T-helper 1 cell treated with Interleukin-12 subunit alpha and Interleukin-12 subunit beta and Interleukin-4 antibody, amounts not matched to agents 30 ng/mL and 1 ng/mL, for 36 hours (primary cell): Measurements from ENCODE around the gene CORO2A. TPM values are rescaled to one million over a fixed set of nuclear protein-coding genes. Genes with fewer than 3 reads are reported as not detected.

Source experiments
- intact Hi-C: fragments of 100-400 bp; cut with micrococcal nuclease; formaldehyde crosslinking; loops from one replicate; pipeline ENCODE4 v1.15.1; 2024
- total RNA-seq: library from RNA; stranded (reverse); gene quantifications from 2 replicates; pipeline ENCODE4 v1.2.3, GENCODE V29; 2022

CORO2A gene, protein sequence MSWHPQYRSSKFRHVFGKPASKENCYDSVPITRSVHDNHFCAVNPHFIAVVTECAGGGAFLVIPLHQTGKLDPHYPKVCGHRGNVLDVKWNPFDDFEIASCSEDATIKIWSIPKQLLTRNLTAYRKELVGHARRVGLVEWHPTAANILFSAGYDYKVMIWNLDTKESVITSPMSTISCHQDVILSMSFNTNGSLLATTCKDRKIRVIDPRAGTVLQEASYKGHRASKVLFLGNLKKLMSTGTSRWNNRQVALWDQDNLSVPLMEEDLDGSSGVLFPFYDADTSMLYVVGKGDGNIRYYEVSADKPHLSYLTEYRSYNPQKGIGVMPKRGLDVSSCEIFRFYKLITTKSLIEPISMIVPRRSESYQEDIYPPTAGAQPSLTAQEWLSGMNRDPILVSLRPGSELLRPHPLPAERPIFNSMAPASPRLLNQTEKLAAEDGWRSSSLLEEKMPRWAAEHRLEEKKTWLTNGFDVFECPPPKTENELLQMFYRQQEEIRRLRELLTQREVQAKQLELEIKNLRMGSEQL
- total RNA-seq, result 3.8 and 3.9 TPM in 2 replicates

DNA sequence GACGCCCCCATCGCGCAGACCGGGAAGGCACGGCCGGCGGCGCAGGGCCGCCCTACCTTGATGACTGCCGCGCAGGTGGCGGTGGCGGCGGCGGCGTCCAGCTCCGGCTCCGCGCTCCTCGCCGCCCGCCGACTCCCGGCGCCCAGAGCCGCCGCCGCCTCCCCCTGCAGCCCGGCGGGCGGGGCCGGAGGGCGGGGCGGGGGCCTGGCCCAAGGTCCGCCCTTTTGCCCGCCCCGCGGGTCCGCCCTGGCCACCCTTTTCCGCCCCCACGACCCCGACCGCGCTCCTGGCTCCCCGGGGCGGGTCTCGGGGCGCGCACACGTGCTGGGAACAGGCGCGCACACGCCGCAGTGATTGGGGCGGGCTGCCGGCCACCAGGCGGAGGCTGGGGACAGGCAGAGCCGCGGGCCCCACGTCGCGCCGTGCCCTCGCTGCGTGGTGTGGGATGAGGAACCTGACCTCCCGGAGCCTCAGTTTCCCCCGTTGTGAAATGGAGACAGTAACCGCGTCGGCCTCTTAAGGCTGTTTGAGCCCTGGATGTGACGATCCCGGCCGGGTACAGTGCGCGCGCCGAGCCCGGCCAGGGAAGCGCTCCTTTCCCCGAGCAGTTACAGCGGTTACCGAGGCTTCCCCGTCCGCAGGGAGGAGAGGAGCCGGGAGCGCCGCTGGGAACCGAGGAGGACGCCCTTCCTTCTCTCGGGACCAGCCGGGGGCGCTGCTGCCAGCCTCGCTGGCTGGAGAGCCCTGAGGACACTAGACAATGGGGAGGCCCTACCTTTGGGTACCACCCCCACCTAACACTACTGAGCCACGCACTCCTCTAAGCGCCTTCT, at the start of gene CORO2A:
Gene CORO2A (minus strand): TSS at position 135 of the 833 bp plus-strand sequence. CDS start 34,977 bp downstream, outside the sequence.
- intact Hi-C loops, result loop anchor here (1.0 kb wide), 6 partner anchors 64 to 269 kb away; partner anchors contain the start of gene NANS

DNA sequence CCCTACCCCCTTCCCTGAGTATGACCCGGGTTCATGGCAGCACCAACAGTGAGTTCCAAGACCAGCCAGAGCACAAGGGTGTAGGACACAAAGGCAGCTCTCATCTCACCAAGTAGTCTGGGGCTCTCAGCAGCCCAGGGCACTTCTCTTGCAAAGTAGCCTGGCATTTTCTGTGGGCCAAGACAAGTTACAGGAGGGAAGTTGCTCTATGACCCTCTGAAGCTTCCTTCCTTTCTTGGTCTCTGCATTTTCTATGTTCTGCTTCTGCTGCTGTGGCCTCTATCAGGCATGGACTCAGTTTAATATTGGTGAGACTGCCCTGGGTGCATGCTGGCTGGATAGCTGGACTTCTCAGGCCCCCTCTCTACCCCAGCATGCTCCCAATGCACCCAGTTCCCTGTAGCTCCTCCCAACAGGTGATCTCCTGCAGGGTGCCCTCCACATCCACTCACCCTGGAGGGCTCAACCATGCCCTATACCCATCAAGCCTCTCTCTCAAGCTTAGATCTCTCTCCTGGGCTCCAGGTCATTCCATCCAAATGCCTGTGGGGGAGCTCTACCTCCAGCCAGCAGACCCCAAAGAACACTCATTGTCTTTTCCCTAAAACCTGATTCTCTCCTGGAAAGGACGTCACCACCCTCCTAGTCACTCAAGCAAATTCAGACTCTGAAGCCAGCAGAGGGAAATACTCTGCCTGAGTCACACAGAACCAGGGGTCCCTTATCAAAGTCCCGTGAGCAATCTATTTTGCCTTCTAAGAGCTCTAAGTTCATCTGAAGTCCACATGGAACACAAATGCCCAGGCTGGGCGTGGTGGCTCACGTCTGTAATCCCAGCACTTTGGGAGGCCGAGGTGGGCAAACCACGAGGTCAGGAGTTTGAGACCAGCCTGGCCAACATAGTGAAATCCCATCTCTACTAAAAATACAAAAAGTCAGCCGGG, 49.2 kb upstream of the CORO2A start:
- intact Hi-C loops, result no loop called here

DNA sequence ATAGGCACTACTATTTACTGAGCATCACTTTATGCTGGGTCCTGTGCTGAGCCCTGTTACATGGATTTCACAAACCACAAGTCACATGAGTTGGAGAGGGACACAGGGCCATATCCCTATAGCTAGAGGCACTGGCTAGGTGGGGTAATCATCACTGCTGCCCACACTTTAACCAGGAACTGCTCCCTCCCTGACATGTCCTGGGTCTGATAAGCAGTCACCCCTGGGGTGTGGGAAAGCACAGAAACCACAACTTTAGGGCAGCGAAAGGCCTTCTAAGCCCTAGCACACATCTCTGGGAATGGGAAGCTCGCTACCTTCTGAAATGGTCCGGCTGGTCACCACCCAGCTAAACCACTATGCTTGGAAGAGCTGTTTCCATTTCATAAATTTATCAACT, 48.0 kb upstream of the CORO2A start:
- intact Hi-C loops, result no loop called here

DNA sequence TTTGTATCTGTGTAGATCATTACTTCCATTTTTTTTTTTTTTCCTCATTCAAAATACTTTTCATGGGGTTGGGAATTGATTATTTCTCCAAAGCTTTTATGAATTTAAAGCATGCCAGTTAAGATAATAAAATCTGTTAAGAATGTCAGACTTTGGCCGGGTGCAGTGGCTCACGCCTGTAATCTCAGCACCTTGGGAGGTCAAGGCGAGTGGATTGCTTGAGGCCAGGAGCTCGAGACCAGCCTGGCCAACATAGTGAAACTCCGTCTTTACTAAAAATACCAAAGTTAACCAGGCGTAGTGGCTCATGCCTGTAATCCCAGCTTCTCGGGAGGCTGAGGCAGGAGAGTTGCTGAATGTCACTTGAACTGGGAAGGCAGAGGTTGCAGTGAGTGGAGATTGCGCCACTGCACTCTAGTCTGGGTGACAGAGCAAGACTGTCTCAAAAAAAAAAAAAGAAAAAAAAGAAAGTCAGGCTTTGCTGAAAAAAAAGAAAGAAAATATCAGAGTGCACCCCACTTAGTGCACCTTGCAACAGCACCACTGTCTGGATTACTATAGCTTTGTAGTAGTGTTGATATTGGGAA, 44.6 kb upstream of the CORO2A start:
- intact Hi-C loops, result no loop called here

DNA sequence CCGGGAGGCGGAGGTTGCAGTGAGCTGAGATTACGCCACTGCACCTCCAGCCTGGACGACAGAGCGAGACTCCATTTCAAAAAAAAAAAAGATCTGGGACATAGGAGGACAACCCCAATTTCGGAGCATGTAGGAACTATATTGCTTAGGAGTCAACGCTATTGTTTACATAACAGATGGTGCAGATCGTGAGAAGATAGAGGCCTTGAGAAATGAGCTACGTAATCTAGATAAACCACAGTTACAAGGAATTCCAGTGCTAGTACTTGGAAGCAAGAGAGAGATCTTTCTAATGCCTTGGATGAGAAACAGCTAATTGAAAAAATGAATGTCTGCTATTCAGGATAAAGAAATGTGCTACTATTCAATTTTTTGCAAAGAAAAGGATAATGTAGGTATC, 42.7 kb upstream of the CORO2A start:
- intact Hi-C loops, result no loop called here

DNA sequence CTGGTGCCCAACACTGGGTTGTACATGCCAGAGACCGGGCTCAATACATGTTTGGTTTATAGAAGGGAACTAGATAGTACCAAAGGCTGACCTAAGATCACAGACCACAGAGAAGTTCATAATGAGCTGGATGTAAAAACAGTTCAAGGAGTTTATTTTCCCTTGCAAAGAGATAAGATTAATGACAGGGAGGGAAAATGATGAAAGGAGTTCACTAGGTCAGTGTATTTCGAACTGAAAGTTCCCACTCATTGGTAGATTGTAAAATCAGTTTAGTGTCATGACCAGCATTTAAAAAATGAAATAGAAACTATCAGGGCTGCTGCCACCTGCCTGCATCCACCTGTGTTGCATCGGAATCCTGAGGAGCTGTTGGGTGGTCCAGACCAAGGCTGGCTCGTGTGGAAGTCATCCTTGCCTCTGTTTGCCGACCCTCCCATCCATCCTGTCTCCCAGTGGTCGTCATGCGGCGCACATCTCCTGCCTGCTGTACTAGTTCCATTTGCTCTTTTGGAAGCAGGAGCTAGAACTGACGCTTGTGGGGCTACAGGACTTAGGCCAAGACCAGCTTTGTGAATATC, 41.9 kb upstream of the CORO2A start:
- intact Hi-C loops, result no loop called here

DNA sequence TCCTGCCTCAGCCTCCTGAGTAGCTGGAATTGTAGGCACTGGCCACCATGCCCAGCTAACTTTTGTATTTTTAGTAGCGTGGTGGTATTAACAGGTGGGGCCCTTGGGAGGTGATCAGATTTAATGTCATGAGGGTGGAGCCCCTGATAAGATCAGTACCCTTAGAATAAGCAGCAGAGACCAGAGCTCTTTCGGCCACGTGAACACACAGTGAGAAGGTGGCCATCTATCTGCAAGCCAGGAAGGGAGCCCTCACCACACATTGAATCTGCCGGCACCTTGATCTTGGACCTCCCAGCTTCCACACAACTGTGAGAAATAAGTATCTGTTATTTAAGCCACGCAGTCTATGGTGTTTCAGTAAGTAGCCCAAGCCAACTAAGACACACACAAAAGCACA, 40.5 kb upstream of the CORO2A start:
- intact Hi-C loops, result no loop called here

DNA sequence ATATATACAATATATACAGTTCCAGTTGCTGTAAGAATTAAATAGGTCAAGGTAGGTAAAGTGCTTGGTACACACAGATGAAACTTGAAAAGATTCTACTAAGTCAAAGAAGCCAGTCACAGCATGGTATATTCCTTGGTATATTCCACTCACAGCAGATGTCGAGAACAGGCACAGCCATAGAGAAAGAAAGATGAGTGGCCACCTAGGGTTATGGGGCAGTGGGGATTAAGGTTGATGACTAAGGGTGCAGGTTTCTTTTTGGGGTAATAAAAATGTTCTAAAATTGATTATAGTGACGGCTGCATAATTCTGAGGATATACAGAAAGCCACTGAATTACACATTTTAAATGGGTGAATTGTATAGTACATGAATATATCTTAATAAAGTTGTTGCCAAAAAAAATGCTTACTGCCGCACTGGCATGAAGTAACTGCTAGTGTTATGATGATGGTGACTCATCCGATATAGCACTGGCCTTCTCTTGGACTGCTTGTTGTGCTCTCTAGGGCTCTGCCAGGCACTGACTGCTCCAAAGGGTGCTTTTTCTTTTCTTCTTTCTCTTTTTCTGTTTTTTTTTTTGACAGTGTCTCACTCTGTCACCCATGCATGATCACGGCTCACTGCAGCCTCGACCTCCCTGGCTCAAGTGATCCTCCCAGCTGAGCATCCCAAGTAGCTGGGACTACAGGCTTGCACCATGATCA, 39.5 kb upstream of the CORO2A start:
- intact Hi-C loops, result no loop called here

DNA sequence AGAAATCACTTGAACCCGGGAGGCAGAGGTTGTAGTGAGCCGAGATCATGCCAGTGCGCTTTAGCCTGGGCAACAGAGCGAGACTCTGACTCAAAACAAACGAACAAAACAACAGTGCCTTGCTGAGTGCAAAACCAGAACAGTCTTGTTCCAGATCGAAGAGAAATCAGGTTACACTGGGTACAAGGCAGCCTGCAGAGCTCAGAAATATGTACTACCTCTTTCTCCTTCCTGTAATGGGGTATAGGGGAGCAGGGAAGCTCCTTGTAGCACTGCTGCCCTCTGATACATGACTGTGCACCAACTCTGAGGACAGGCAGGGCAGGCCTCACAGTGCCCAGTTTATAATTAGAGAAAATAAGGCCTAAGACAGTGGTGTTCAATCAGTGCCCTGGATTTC, 38.4 kb upstream of the CORO2A start:
- intact Hi-C loops, result no loop called here

DNA sequence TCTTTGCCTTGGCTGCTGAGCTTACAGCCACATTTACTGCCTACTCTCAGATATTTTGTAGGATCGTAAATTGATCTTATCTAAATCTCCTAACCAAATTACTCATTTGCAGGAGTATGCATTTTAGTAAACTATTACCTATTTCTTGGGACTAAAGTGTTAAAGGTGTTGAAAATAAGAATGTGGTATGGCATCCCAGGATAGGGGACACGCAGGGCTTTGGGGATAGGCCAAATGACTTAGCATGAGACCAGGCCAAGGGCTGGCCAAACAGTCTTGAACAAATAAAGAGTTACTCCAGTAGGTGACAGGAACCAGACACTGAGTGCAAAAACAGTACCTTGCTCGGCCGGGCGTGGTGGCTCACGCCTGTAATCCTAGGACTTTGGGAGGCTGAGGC, 37.9 kb upstream of the CORO2A start:
- intact Hi-C loops, result no loop called here

DNA sequence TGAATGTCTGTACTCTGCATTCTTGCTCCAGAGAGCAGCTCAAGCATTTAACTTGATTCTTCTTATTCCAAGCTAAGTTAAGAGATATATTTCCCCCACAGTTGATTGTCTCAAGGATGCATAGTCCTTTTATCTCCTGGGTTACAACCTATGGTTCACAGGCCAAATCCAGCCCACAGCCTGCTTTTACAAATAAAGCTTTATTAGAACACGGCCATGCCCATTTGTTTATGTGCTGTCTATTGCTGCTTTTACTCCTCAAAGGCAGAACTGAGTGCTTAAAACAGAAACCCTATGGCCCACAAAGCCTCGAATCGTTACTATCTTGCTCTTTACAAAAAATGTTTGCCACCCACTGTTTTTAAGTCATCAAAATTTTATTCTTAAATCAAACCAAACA, 37.2 kb upstream of the CORO2A start:
- intact Hi-C loops, result no loop called here

DNA sequence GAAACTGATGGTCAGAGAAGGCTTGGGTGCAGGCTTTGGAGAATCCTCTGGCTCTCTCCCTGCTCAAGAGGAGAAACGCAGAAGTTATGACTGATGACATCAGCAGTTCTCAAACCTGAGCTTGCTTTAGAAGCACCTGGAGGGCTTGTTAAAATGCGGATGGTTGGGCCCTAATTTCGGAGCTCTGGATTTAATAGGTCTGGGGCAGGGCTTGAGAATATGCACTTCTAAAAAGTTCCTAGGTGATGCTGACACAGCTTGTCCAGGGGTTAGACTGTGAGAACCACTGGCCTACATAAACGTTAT, 36.6 kb upstream of the CORO2A start:
- intact Hi-C loops, result no loop called here

DNA sequence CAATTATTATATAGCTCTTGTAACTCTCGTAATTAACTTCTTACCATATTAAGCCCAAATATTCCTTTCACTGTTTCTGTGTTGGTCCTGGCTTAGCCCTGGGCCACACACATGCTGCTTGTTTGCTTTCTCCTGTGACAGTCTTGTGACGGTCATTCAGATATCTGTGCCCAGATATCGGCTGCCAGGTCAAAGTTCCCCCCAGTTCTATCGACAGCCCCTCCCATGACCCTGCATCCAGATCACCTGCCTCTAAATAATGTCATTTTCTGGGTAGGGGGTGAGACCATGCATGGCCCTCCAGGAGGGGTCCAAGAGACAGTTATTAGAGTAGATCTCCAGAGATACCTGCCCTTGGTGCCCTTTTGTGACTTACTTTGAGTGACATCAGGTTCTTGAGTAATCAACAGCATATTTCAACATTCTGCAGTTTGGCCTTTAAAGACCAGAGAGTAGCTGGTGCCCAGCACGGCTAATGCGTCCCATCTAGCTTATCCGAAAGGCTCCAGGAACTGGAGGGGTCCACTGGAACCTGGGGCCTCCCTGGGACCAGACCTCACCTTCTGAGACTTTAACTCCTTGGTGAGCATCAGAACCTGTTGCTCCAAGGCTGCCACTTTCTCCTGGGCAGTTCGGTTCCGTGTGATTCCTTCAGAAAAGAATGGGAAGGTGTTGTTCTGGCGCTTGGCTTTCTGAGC, 36.1 kb upstream of the CORO2A start:
- intact Hi-C loops, result no loop called here

DNA sequence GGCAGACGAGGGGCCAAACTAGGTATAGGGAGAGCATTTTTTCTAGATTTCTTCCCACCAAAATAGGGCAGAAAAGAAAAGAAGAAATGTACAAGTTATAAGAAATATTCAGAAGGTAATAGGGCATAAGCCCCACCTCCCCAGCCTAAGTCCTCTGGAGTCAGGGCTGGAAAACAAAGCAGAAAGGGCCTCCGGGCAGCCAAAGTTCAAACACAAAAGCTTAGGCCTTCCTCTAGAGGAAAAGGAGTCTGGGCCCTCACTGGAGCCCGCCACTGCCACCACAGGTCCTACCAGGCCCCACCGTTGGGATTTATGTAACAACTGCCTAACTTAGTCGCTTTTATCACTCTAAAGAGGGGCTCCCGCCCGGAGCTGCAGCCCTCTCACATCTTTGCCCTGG, 35.4 kb upstream of the CORO2A start:
- intact Hi-C loops, result no loop called here

DNA sequence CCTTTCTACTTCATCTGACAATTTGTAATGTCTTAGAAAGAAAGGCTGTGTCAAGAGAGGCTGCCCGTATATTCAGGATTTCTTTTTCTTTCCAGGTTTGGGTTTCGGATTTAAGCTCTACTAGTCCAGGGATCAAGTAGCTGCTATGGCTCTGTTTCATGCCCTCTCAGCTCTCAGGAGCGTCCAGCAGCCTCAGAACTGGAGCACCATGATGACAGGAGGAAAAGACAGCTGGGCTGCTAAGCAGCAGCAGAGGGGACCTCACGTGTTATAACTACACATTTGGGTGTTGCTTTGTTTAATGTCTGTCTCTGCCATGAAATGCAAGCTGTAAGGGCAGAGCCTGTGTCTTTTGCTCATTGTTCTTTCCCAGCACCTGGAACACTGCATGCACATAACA, 34.5 kb upstream of the CORO2A start:
- intact Hi-C loops, result no loop called here

DNA sequence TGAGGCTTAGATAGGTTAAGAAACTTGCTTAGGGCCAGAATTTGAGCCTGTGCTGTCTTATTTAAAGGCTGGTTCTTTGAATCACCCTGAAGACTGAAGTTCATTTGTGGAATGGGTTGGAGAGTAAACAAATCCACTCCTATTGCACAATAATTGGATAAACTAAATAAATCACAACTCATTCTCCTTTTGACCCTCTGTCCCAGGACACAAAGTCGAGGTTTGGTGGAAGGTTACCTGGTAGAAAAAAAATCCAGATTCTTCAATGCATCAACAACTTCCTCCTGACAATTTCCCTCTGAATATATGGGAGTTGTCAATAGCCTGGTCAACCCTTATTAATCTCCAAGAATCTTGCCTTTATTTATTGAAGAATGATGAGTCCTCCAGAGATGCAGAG, 34.1 kb upstream of the CORO2A start:
- intact Hi-C loops, result no loop called here

DNA sequence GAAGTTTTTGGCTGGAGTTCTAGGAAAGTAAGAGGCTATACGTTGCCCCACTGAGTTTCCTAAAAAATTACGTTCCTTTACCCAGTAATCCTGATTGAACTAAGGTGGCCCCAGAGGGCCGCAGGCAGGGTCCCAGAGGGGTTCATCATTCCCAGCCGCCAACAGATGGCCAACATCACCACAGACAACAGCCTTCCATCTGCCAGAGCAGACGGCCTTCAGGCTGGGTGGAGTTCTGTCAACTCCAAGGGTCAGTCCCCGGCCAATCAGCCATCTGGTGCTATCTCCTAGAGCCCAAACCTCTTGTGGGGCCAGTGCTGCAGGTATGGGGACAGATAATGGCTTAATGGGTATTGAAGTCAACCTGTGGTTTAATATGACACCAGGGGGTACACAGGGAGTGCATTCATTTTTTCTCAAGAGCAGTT, 32.6 kb upstream of the CORO2A start:
- intact Hi-C loops, result no loop called here

DNA sequence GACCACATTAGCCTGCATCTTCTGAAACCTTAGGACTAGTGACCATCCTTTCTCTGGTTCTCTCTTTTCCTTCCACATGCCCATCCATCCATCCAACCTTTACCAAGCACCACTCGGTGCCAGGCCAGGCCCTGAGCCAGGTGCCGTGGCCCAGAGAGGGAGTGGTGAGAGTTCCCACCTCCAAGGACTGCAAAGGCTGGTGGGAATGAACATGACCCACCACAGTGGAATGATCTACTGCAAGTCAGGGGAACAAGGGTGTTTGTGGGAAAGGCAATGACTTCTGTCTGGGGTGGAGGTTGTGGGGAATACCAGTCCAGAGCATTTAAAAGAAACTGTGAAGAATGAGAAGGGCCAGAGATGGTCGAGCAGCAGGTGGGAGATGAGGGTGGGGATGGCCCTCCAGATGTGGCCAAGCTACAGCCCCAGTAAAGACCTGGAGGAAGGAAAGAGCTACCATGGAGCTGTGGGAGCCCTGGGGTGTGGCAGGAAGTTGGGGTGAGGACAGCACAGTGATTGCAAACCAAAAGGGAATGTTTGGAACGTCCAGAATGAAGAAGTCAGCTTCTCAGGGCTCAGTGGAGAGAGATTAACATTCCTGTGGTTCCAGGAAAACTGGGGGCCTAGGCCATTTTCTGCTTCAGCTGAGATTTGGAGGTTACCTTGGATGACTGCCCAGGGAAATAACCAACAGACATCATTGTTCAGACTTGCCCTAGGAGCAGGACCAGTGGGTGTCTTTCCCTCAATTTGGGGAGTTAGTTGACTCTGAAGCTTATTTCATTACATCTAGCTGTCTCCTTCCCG, 30.7 kb upstream of the CORO2A start:
- intact Hi-C loops, result no loop called here
